ENCODE data around the gene ASCC1. TPM values are rescaled to one million over a fixed set of nuclear protein-coding genes. Genes with fewer than 3 reads are reported as not detected.

Gene ASCC1
- total and polyA plus RNA-seq, 2 of the 4 experiments (the other 2 are of a cell fraction), result 15.9 to 21.0 TPM

DNA sequence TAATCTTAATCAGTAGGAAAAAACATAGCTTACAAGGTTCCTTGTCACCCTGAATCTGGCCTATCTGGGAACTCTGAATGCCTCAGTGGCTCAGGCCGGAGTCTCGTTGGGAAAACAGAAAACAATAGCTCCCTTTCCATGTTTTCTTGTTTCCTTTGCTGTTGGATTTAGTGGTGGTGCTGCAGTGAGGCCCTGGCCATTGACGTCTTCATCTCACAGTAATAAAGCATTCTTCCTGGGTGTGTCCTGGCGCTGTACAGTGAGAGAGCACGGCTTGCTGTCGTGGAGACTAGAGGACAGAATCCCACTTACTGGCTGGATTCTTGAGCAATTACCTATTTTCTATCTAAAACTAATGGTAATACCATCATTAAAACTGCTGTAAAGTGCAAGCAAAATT lies 126.5 kb downstream of the ASCC1 start:
- dilution Hi-C loops (cut with HindIII; ENCODE audit: low sequenced_read_pairs, unreplicated experiment), result no loop called here
- Histone ChIP-seq H2BK15ac (ENCODE audit: low read depth, low read length) (no peak overlapping the region), H3K27ac (ENCODE audit: insufficient read depth, low read length) (no peak overlapping the region), H4K20me1 (ENCODE audit: insufficient read depth, low read length) (no peaks in the 10 kb centered on the region; the same call in 1 of the 2 replicates), H3K23ac (ENCODE audit: low read depth, low read length) (no peak overlapping the region), H4K8ac (ENCODE audit: low read depth in 2 of 2, low read length in 2 of 2) (no peak overlapping the region), H3K9me1 (ENCODE audit: insufficient read depth, low read length) (no peaks in the 10 kb centered on the region), H3K4me2 (ENCODE audit: low read depth, low read length) (no peak overlapping the region), H3K4me3 (ENCODE audit: insufficient read depth, low read depth, low read length) (no peak overlapping the region), H3K4me1 (ENCODE audit: control insufficient read depth, insufficient read depth, low read length) (peaks cover 5% of the 10 kb centered on the region; the same call in 1 of the 2 replicates), H2AK5ac (ENCODE audit: low read depth, low read length) (no peak overlapping the region), H2AK9ac (replicated peaks; ENCODE audit: low read depth, low read length, poor library complexity) (no peak overlapping the region), H3K9ac (ENCODE audit: low read depth, low read length) (no peak overlapping the region), H4K5ac (ENCODE audit: low read depth, low read length) (no peak overlapping the region), H3K27me3 (ENCODE audit: control insufficient read depth, insufficient read depth, low read length) (peaks cover 55% of the 10 kb centered on the region), H2BK20ac (ENCODE audit: low read depth, low read length) (no peak overlapping the region), H2AFZ (replicated peaks; ENCODE audit: low read length, poor library complexity) (no peak overlapping the region), H3K79me1 (ENCODE audit: low read depth in 1 of 2, low read length in 2 of 2) (no peaks in the 10 kb centered on the region), H3K36me3 (ENCODE audit: control insufficient read depth, insufficient read depth, low read length) (0 out of 2 replicates have a peak, but pooled peaks cover 1% of the 10 kb centered on the region), H3K14ac (replicated peaks; ENCODE audit: low read depth, low read length) (no peak overlapping the region), H2BK5ac (ENCODE audit: low read depth, low read length, poor library complexity, severe bottlenecking) (no peak overlapping the region), H3K9me3 (ENCODE audit: control insufficient read depth, insufficient read depth, low read length) (no peaks in the 10 kb centered on the region), H3K18ac (ENCODE audit: low read depth, low read length) (no peak overlapping the region), H3K56ac (ENCODE audit: extremely low read depth, insufficient read depth, low read length) (no peak overlapping the region), H2BK120ac (ENCODE audit: low read depth, low read length) (no peak overlapping the region), H3K4ac (ENCODE audit: low read depth, low read length) (no peak overlapping the region), H4K91ac (ENCODE audit: insufficient read depth, low read depth, low read length) (no peak overlapping the region)
- intact Hi-C loops (cut with micrococcal nuclease), result no loop called here
- TF ChIP-seq NFE2L2 (IDR thresholded peaks at IDR 0.05; ENCODE audit: low read depth, low read length) (no peak), FOS (IDR thresholded peaks at IDR 0.05; ENCODE audit: low read depth, low read length) (no peak), MXI1 (IDR thresholded peaks at IDR 0.05; ENCODE audit: borderline replicate concordance, low read depth, low read length) (no peak), ELK1 (IDR thresholded peaks at IDR 0.05; ENCODE audit: borderline replicate concordance, low read depth, low read length) (no peak), RCOR1 (IDR thresholded peaks at IDR 0.05; ENCODE audit: insufficient replicate concordance, low read length) (no peak), MAFK (IDR thresholded peaks at IDR 0.05; ENCODE audit: low read depth, low read length) (no peak), BHLHE40 (IDR thresholded peaks at IDR 0.05; ENCODE audit: low read depth, low read length) (no peak), CEBPB (IDR thresholded peaks at IDR 0.05; ENCODE audit: low read depth, low read length) (no peak), SMC3 (IDR thresholded peaks at IDR 0.05; ENCODE audit: low read depth, low read length) (no peak), RFX5 (IDR thresholded peaks at IDR 0.05; ENCODE audit: low read depth, low read length) (no peak), POLR2A (IDR thresholded peaks at IDR 0.05; ENCODE audit: low read depth, low read length) (no peak), CHD1 (IDR thresholded peaks at IDR 0.05; ENCODE audit: low read depth, low read length) (no peak), MAZ (IDR thresholded peaks at IDR 0.05; ENCODE audit: borderline replicate concordance, low read depth, low read length) (no peak), RAD21 (IDR thresholded peaks at IDR 0.05; ENCODE audit: low read length) (no peak)
- TF ChIP-seq, protein P1, sequence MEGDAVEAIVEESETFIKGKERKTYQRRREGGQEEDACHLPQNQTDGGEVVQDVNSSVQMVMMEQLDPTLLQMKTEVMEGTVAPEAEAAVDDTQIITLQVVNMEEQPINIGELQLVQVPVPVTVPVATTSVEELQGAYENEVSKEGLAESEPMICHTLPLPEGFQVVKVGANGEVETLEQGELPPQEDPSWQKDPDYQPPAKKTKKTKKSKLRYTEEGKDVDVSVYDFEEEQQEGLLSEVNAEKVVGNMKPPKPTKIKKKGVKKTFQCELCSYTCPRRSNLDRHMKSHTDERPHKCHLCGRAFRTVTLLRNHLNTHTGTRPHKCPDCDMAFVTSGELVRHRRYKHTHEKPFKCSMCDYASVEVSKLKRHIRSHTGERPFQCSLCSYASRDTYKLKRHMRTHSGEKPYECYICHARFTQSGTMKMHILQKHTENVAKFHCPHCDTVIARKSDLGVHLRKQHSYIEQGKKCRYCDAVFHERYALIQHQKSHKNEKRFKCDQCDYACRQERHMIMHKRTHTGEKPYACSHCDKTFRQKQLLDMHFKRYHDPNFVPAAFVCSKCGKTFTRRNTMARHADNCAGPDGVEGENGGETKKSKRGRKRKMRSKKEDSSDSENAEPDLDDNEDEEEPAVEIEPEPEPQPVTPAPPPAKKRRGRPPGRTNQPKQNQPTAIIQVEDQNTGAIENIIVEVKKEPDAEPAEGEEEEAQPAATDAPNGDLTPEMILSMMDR (conservative IDR thresholded peaks at IDR 0.05; ENCODE audit: low read depth, low read length), result no peak
- TF ChIP-seq, protein P2, sequence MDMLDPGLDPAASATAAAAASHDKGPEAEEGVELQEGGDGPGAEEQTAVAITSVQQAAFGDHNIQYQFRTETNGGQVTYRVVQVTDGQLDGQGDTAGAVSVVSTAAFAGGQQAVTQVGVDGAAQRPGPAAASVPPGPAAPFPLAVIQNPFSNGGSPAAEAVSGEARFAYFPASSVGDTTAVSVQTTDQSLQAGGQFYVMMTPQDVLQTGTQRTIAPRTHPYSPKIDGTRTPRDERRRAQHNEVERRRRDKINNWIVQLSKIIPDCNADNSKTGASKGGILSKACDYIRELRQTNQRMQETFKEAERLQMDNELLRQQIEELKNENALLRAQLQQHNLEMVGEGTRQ (IDR thresholded peaks at IDR 0.05; ENCODE audit: low read depth, low read length), result no peak
- in situ Hi-C loops (cut with MboI; ENCODE audit: low sequenced_read_pairs), result no loop called here
- DNase-seq (no peak), ATAC-seq (ENCODE audit: low read depth) (no peak)
- no CpG with 5 or more reads among the region's 6 CpGs for WGBS, 2 experiments (ENCODE audit: extremely low coverage in 2 of 2, insufficient read length in 1 of 2)
- ChIA-PET POLR2A (ENCODE audit: unreplicated experiment) (no interaction called here), CTCF (interaction anchor here (0.6 kb wide), 1 partner anchor 192 kb away, joined by 3 read pairs; no protein-coding TSS in a partner anchor)
- BruUV-seq (replicated peaks), result no TSS peak

All from IMR-90 (cell line).